ENCODE measurements around the gene EHD1.
A peak's percentile ranks its signal among the peaks of the same experiment; 100 is the strongest.

- TF ChIP-seq CTCF (IDR thresholded peaks at IDR 0.05): peak in 1 of 3 donors; percentile 8
- no peak for TF ChIP-seq POLR2A (IDR thresholded peaks at IDR 0.05)
- peak in 2 of 3 donors; percentile 37 to 50 for TF ChIP-seq POLR2AphosphoS5 (IDR thresholded peaks at IDR 0.05)
These were observed 75.1 kb downstream of the EHD1 start, which contains the start of gene MAP4K2 for GRCh38 chr11:64803158-64803845.

Data from breast epithelium (tissue), 3 donors.